ENCODE measurements around the gene PCSK7. TPM values are rescaled to one million over a fixed set of nuclear protein-coding genes. Genes with fewer than 3 reads are reported as not detected.

The PCSK7 gene
- total RNA-seq, 1 donor from 2014 or later: 341 TPM

GRCh38 chr11:117177534-117178209, 54.2 kb downstream of the PCSK7 start:
- POLR2A ChIA-PET: interaction anchor here (0.6 to 4.6 kb wide), 7 partner anchors 8 to 638 kb away, joined by 3 to 89 read pairs (median 11); partner anchors contain the start of genes PAFAH1B2, PCSK7 and RNF214
- CTCF ChIA-PET: interaction anchor here (3.3 to 7.4 kb wide), 2 partner anchors 33 to 51 kb away, joined by 16 to 119 read pairs; partner anchors contain the start of genes PAFAH1B2, PCSK7 and RNF214
- Mint-ChIP-seq H3K4me3 (peak overlapping the region; percentile 96), H3K36me3 (ENCODE audit: low read depth) (peaks cover 17% of the 10 kb centered on the region), H3K27ac (peak overlapping the region; percentile 91), H3K4me1 (peaks cover 34% of the 10 kb centered on the region), H3K9me3 (no peaks in the 10 kb centered on the region), H3K27me3 (no peaks in the 10 kb centered on the region)
- DNase-seq (no peak), ATAC-seq (ENCODE audit: low read depth) (no peak)
- TF ChIP-seq CTCF (IDR thresholded peaks at IDR 0.05): no peak
- intact Hi-C loops (cut with micrococcal nuclease): loop anchor here (1.0 to 2.0 kb wide), 6 partner anchors 12 to 405 kb away; partner anchors contain the start of genes BUD13 and PAFAH1B2

GRCh38 chr11:117176186-117176585, 55.7 kb downstream of the PCSK7 start:
- no peaks in the 10 kb centered on the region for H3K9me3 Mint-ChIP-seq
- DNase-seq (no peak), ATAC-seq (ENCODE audit: low read depth) (no peak)
- no peak for TF ChIP-seq CTCF (IDR thresholded peaks at IDR 0.05)
- H3K27ac Mint-ChIP-seq: no peak overlapping the region
- peaks cover 29% of the 10 kb centered on the region for H3K4me1 Mint-ChIP-seq
- no peak overlapping the region for H3K4me3 Mint-ChIP-seq
- no peaks in the 10 kb centered on the region for H3K27me3 Mint-ChIP-seq
- H3K36me3 Mint-ChIP-seq (ENCODE audit: low read depth): peaks cover 17% of the 10 kb centered on the region
- CTCF ChIA-PET: interaction anchor here (1.2 kb wide), 1 partner anchor 51 kb away, joined by 4 read pairs; no protein-coding TSS in a partner anchor
- intact Hi-C loops (cut with micrococcal nuclease): no loop called here
- POLR2A ChIA-PET: interaction anchor here (1.4 kb wide), 1 partner anchor 32 kb away, joined by 5 read pairs; the partner anchor contains the start of gene PAFAH1B2

GRCh38 chr11:117175781-117176180, 56.1 kb downstream of the PCSK7 start:
- TF ChIP-seq CTCF (IDR thresholded peaks at IDR 0.05): no peak
- POLR2A ChIA-PET: interaction anchor here (1.4 kb wide), 1 partner anchor 32 kb away, joined by 5 read pairs; the partner anchor contains the start of gene PAFAH1B2
- Mint-ChIP-seq H3K27ac (peak overlapping the region; percentile 50), H3K4me3 (no peak overlapping the region), H3K27me3 (no peaks in the 10 kb centered on the region), H3K9me3 (no peaks in the 10 kb centered on the region), H3K4me1 (peaks cover 25% of the 10 kb centered on the region), H3K36me3 (ENCODE audit: low read depth) (peaks cover 19% of the 10 kb centered on the region)
- DNase-seq (no peak), ATAC-seq (ENCODE audit: low read depth) (no peak)
- intact Hi-C loops (cut with micrococcal nuclease): no loop called here
- CTCF ChIA-PET: interaction anchor here (1.2 kb wide), 1 partner anchor 51 kb away, joined by 4 read pairs; no protein-coding TSS in a partner anchor

- Mint-ChIP-seq H3K4me1 (peaks cover 18% of the 10 kb centered on the region), H3K27me3 (no peaks in the 10 kb centered on the region), H3K36me3 (ENCODE audit: low read depth) (peaks cover 24% of the 10 kb centered on the region), H3K9me3 (no peaks in the 10 kb centered on the region), H3K27ac (no peak overlapping the region), H3K4me3 (no peak overlapping the region)
- ChIA-PET CTCF (no interaction called here), POLR2A (interaction anchor here (1.4 kb wide), 1 partner anchor 31 kb away, joined by 5 read pairs; the partner anchor contains the start of gene PAFAH1B2)
- intact Hi-C loops (cut with micrococcal nuclease): no loop called here
- ATAC-seq (ENCODE audit: low read depth) (no peak), DNase-seq (no peak)
- no peak for TF ChIP-seq CTCF (IDR thresholded peaks at IDR 0.05)
These were observed 56.8 kb downstream of the PCSK7 start for GRCh38 chr11:117175104-117175503.

Data from activated B cell treated with CpG ODN at 0.5 μM for 24 hours (primary cell).